Activated CD8-positive, alpha-beta memory T cell treated with anti-CD3 and anti-CD28 coated beads, Interleukin-2, amount 50 U/mL, for 1 hour (primary cell): ENCODE data around the gene ANKMY1.

ENCODE experiments used
- DNase-seq: peaks from one replicate; pipeline ENCODE4 v3.0.0-alpha.2; 2020; ENCODE audit errors: extremely low read depth

Gene ANKMY1

DNA sequence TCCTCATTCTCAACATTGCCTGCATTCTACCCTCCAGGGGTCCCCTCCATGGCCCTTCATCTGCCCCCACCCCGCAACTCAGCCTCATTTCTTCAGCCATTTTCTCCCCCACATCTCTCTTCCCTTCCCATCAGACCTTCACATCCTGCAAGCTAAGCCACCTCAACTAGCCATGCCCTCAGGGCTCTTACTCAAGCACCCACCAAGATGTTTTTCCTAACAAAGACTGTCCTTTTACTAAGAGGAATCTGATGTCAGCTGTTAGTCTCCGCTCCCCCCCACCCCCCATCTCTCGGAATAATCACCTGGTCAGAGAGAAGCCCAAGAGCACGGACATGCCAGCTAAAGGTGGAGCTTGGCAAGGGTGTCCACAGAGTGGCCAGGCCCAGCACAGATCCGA is 24.0 kb upstream of the ANKMY1 start:
- no peak for DNase-seq

DNA sequence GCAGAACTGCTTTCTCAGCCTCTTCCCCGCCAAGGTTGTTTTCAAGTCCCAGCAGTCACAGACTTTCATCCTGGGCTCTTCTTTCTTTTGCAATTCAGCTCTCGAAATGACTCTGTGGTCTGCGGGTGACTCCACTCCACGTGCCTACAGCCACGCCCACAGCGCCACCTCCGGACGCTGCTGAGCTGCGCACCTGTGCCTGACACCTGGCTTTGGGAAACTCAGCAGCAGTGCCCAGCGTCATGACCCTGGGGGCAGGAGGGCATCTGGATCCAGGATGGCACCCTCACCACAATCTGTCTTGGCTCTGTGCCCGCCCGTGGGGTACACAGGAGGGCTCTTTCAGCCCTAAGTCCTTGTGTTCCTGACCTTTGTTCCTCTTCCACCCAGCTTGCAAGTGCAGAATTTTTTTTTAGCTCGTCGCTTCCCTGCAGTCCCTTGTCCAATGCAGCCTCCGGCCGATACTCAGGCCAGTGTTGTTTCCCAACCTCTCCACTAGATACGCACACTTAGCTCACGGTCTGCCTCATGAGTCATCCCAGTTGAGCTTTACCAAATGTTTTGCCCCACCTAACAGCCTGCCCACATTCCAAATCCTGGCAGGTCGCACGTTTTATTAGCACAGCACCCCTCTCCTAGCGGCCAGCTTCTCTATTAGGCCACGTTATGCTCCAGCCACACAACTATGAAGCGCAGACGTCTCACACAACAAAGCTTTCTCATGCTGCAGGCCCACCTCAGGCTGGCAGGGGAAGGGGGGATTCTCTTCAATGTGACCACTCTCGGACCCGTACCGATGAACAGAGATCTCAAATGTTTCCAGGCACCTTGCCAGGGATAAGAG is 22.2 kb upstream of the ANKMY1 start:
- no peak for DNase-seq

DNA sequence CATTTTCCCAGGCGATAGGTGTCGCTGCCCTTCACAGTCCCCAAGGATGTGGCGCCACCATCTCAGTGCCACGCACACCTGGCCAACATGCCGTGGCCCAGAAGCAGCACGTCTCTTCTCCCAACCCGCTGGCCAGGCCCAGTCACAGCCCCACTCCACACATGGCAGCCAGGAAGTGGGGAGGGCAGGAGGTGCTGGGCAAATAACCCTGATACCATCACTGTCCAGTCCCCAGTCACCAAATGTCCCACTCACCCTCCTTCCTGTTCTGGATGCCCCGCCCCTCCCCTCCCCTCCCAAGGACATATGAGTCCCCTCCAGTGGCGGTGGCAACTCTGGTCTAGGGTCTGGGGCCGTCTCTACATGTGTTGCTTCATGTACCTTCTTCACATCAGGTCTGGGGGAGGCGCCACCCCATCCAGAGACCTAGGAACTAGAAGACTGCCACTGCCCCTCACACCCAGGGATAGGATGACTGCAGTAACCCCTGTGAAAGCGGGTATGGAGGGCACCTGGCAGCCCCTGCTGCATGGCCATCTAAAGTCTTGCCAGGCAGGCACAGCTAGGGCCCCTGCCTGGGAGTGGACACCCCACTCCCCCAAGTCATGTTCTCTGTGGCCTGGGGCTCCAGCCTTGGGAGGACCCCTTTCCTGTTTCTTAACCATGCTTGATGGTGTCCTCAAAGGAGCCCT is 21.4 kb upstream of the ANKMY1 start:
- no peak for DNase-seq

DNA sequence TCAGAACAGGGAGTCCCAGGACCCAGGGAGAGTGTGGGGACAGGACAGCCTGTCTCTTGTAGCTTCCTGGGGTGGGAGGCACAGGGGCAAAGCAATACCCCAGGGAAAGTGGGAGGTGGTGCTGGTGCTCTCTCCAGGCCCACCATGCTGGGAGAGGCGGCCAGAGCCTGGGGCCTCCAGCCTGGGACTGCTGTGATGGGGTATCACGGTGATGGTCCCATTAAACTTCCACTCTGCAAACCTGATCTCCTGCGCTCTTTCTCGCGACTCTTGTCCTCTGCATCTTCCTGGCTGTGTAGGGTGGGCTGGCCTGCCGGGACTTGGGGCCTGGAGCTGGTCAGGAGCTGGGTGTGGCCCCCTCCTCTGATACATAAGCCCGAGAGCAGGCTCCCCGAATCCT is 20.7 kb upstream of the ANKMY1 start:
- no peak for DNase-seq

DNA sequence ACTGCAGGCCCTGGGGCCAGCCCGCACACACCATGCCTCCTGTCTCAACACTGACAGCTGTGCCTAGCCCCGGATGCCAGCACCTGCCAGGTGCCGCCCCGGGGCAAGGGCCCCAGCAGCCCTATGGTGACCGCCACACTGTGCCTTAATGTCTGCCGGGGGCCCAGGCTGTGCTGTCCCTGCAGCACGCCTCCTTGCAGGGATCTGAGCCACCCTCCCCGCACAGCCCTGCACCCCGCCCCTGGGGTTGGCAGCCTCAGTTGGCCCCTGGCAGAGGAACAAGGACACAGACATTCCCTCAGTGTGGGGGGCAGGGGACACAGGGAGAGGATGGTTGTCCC is 20.3 kb upstream of the ANKMY1 start:
- DNase-seq, result no peak

DNA sequence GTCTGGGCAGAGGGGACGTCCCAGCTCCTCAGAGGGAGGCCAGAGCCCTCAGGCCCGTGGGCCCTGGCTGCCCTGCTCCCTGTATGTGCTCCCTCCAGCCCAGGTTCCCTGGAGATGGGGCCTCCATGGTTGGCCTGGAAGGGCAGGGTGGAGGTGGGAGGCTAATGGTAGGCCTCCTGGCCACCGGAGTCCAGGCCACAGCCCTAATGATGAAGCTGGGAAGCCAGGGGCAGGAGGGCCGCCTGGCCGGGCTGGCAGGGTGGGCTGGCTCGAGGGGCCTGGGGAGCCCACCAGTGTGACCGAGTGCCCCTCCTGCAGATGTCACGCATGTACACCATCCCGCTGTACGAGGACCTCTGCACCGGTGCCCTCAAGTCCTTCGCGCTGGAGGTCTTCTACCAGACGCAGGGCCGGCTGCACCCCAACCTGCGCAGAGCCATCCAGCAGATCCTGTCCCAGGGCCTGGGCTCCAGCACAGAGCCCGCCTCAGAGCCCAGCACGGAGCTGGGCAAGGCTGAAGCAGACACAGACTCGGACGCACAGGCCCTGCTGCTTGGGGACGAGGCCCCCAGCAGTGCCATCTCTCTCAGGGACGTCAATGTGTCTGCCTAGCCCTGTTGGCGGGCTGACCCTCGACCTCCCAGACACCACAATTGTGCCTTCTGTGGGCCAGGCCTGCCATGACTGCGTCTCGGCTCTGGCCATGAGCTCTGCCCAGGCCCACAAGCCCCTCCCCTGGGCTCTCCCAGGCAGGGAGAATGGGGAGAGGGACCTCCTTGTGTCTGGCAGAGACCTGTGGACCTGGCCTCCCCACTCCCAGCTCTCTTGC is 19.7 kb upstream of the ANKMY1 start:
- DNase-seq, result no peak

DNA sequence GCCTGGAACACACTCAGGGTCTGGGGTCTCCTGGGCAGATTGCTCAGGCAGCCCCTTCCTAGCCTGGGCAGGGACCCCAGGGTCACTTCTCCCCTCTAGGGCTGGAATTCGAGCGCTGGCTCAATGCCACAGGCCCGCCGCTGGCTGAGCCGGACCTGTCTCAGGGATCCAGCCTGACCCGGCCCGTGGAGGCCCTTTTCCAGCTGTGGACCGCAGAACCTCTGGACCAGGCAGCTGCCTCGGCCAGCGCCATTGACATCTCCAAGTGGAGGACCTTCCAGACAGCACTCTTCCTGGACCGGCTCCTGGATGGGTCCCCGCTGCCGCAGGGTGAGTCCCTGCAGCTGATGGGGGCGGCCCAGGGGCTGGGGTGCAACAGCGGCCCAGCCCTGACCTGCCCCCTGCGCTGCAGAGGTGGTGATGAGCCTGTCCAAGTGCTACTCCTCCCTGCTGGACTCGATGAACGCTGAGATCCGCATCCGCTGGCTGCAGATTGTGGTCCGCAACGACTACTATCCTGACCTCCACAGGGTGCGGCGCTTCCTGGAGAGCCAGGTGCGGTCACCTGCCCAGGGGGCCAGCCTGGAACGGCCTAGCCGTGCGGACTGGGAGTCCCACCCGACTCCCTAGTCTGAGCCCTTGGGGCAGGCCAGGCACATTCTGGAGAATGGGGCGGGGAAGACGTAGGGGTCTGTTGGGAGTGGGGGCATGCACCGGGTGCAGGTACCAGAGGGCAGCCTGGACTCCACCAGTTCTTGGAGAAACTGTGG is 18.8 kb upstream of the ANKMY1 start:
- no peak for DNase-seq

DNA sequence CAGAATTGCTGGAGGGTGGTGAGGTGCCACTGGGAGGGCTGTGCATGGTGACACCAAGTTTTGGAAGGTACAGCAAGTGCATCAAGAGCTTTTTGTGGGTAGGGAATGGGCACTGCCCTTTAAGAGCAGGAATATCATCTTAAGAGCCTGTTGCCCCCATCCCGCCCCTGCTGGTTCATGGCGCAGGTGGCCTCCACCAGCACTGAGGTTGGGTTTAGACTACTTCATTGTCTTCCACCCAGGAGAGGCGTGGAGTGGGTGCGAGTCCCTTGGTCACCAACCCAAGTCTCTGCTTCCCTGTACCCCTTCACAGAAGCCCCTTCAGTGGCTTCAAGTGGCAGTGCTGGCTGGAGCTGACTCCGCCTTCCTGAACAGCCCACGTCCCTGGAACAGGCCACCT is 18.2 kb upstream of the ANKMY1 start:
- DNase-seq, result no peak

DNA sequence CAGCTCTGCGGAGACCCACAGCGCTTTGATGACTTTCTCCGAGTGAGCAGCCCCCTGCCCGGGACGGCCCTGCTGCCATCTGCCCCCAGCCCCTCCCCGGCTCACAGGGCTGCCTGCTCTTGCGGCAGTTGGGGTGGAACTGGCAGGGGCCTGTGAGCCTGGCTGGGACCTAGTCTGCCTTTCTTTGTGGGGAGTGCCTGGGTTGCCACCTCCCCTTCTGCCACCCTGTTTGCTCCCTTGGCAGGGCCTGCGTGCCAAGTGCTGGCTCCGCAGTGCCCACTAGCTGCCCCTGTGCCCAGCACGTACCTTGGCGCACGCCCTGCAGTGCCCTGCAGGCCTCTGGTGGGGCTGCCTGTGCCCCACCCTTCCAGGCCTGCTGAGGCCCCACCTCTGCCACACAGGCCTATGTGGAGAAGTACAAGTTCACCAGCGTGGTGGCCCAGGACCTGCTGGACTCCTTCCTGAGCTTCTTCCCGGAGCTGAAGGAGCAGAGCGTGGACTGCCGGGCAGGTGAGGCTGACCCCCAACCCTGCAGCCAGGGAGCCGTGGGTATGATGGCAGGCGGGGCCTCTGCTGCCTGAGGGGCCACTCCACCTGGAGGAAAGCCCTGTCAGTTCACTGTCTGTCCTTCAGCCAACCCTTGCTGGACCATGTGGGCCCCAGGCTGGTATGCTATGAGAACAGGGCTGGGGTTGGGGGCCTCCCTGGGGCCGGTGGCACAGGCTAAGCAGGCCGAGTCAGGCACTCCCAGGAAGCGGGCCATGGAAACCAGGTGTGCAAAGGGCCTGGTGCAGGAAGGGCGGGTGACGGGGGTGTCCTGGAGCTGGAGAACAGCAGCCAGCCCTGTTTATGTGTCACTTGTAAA is 17.5 kb upstream of the ANKMY1 start:
- DNase-seq, result no peak

DNA sequence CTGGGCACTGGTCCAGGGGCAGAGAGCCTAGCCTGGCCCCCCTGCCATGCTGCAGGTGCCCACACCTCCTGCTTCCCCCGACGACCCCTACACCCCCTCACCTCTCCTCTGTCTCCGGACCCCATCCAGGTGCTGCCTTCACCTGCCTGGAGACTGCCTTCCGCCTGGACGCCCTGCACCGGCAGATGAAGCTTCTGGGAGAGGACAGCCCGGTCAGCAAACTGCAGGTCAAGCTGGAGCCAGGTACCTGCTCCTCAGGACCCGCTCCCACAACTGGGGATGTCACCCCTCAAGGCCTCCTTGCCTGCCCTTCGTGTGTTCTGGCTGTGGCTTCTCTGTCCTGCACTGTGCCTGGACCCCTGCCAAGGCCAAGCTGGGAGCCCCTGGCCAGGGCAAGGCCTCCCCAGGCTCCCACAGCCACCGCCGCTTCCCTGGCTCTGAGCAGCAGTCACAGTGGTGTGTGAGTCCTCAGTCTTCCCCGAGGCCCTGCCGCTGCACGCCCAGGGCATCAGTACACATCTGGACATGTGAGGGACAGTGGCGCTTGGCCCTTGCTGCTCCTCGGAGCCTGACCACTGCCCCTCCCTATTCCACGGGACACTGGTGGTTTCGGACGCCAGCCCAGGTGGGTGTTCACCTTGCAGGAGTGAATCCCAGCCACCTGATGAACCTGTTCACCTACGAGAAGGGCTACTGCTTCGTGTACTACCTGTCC is 16.8 kb upstream of the ANKMY1 start:
- DNase-seq, result no peak

DNA sequence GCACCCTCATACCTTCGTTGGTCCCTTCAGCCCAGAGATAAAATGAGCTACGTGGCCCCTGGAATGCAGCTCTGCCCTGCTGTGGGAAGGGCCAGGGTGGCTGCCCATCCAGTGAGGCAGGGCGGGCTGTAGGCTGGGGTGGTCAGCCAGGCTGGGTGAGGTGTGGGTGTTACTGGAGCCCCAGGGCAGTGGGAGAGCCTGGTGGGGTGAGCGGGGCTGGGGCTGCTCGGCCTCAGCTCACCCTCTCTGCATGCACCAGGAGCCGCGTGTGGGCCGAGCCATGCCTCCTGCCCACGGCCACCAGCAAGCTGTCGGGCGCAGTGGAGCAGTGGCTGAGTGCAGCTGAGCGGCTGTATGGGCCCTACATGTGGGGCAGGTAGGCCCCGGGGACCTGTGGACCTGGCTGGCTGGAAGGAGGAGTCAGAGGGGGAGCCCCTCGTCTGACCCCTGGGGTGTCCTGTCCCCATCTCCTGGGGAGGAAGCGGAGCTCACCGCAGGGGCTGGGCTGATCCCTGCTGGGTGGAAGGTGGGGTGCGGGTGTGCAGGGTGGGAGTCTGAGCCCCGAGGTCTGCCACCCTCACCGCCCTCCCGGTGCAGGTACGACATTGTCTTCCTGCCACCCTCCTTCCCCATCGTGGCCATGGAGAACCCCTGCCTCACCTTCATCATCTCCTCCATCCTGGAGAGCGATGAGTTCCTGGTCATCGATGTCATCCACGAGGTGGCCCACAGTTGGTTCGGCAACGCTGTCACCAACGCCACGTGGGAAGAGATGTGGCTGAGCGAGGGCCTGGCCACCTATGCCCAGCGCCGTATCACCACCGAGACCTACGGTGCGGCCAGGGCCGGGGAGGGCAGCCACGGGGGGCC is 16.0 kb upstream of the ANKMY1 start:
- DNase-seq, result no peak

DNA sequence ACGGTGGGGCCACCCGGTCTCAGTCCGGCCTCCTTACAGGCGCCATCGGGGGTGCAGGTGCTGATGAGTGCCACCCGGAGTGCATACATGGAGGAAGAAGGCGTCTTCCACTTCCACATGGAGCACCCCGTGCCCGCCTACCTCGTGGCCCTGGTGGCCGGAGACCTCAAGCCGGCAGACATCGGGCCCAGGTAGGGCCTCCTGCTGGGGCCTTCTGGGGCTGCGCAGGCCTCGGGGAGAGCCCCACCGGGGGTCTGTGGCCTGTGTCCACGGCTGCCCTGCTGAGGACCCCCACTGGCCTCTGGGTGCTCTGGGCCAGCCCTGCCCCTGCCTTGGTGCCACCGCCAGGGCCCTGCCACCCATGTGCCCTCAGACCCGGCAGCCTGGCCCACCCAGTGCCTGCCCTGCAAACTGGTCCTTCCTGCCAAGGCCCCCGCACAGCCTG is 15.3 kb upstream of the ANKMY1 start:
- DNase-seq, result no peak

DNA sequence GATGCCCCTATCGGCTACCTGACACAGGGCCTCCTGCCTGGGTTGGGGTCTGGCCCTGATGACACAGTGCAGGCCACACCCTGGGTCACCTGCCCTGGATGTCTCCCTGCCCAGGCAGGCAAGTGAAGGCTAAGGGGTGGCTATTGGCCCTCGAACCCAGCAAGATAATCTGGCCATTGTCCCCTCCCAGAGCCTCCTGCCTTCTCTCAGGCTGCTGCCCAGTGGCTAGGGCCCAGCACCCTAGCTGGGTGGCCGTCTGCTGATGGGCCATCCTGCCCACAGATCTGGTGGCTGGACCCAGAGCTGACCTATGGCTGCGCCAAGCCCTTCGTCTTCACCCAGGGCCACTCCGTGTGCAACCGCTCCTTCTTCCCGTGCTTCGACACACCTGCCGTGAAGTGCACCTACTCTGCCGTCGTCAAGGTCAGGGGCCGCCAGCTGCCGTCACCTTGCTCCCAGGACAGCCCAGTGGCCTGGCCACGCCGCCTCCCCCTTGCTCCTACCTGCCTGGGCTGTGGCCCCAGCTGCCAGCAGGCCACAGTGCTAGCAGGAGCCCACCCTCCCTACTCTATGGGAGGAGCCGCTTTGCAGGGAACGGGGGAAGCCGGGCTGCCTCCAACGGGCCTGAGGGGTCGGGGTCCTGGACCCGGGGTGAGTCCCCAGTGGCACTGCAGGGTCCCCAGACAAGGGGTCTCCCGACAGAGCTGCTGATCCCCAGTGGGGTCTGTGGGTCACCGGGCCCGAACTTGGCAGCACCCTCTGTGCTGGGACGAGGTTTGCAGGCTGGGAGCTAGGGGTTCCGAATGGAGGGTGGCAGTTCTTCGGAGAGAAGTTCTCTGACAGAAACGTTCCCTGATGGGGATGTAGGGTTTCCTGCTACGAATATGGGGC is 14.6 kb upstream of the ANKMY1 start:
- no peak for DNase-seq

DNA sequence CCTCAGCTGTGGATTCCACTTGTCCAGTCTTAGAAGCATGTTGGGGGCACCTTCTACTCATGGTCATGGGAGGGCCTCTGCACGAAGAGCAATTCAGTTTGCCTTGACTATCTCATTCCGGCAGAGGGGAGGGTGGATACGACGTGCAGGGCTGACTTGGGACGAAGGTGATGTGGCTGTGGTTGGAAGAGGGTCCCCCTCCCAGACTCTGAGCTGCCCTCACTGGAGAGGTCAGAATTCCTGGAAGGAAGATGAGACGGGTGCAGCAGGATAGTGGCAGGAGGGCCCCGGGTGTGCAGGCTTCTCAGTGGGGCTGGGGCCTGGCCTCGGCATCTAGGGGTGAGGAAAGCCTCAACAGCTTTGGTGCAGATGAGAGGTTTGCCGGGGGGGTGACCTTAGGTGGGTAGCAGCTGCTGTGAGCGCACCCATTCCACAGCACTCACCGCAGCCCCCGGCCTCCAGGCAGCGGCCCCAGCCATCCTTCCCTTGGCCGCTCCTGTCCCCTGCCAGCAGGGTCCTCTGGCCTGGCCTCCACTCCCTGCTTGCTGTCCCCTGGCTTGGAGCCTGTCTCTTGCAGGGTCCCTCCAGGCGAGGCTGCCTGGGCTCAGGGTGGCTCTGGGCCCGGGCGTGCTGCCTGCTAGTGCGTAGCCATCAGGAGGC is 13.7 kb upstream of the ANKMY1 start:
- DNase-seq, result no peak

DNA sequence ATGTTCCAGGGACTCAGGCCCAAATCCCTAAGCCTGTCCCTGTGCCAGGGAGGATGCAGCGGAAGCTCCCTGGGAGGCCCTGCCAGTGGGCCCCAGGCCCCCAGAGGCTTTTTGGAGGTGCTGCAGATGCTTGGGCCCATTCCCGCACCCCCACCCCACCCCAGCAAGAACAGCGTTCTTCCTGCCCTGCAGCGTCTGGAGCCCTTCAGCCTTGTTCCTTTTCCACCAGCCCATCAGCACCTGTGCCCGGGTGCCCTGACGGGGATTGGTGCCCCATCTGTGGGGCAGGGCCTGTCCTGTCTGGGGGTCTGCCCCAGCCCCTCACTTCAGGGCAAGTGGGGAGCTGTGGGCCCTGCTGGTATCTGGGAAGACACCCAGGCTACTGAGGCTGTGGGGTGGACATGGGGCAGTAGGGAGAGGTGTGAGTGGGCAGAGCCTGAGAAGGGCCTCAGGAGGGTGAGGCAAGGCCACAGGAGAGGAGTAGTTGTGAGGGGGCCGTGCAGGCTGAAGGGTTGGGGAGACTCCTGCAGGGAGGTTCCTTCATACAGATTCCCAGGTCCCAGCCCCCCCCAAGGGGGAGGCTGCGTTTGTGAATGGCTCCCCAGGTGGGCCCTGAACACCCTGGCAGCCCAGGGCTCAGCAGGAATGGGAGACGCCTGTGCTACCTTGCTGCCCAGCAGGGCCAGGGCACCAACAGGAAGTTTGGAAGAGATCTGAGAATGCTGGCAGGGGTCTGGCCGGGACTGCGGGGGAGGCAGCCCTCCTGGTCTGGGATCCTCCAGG is 12.9 kb upstream of the ANKMY1 start:
- no peak for DNase-seq

DNA sequence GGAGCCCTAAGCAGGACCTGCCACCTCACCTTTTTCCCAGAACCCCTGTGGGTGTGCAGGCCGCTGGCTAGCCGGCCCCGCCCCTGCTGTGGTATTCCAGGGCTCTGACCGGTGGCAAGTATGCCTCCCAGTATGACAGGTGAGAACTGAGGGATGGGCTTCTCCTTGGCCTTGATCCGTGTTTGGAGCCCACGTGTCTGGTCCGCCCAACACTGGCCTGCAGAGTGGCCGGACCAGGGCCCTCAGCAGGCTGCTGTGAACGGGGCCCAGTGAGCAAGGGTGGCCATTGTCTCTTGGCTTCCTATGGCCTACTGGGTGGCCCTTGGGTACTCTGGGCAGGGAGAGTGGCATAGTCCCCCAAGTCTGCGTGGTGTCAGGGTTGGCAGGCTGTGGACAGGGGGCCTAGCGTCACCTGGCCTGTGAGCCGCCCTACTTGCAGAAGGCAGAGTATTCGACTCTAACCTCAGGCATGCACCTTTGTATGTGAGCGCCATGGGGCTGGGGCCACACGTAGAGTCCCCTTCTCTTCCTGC is 12.3 kb upstream of the ANKMY1 start:
- no peak for DNase-seq
